HepG2 (cell line): ENCODE data around the gene ACOT8. TPM values are rescaled to one million over a fixed set of nuclear protein-coding genes. Genes with fewer than 3 reads are reported as not detected.

Experiments
- ATF7 ChIP-seq, 2 experiments: fragments of 450-650 bp in 1 of 2; sonication (generic) in 1 of 2; formaldehyde crosslinking in 1 of 2; IDR thresholded peaks; 2 replicates each; pipeline versions ENCODE4 v1.4.0 to v1.6.1; 2016 to 2020; ENCODE audit warnings: antibody characterized with exemption in 1 of 2, mild to moderate bottlenecking in 1 of 2, missing genetic modification reagents in 1 of 2
- ETV6 ChIP-seq: sonication (generic); formaldehyde crosslinking; conservative IDR thresholded peaks from 2 replicates; pipeline ENCODE4 v1.4.0; 2020; ENCODE audit warnings: missing genetic modification reagents
- FOXJ3 ChIP-seq: sonication (generic); formaldehyde crosslinking; IDR thresholded peaks from 2 replicates; pipeline ENCODE4 v1.4.0; 2020; ENCODE audit warnings: missing genetic modification reagents, mild to moderate bottlenecking, borderline replicate concordance
- FOXO1 ChIP-seq: sonication (generic); formaldehyde crosslinking; IDR thresholded peaks from 2 replicates; pipeline ENCODE4 v1.4.0; 2020; ENCODE audit warnings: missing genetic modification reagents
- GZF1 ChIP-seq: sonication (generic); formaldehyde crosslinking; IDR thresholded peaks from 2 replicates; pipeline ENCODE4 v1.5.1; 2020; ENCODE audit warnings: mild to moderate bottlenecking, missing genetic modification reagents
- HES4 ChIP-seq: sonication (generic); formaldehyde crosslinking; IDR thresholded peaks from 2 replicates; pipeline ENCODE4 v1.9.0; 2021; ENCODE audit warnings: mild to moderate bottlenecking, missing genetic modification reagents, borderline replicate concordance
- IRF2 ChIP-seq: IDR thresholded peaks from 2 replicates; pipeline ENCODE4 v1.6.1; 2018; ENCODE audit warnings: missing genetic modification reagents, missing compliant biosample characterization
- KDM5B ChIP-seq: sonication (generic); formaldehyde crosslinking; IDR thresholded peaks from 2 replicates; pipeline ENCODE4 v1.4.0; 2020; ENCODE audit warnings: missing genetic modification reagents, mild to moderate bottlenecking, borderline replicate concordance
- MATR3 ChIP-seq: sonication (generic); formaldehyde crosslinking; IDR thresholded peaks from 2 replicates; pipeline ENCODE4 v1.4.0; 2020; ENCODE audit warnings: missing genetic modification reagents
- PPARG ChIP-seq: conservative IDR thresholded peaks from 2 replicates; pipeline ENCODE4 v1.6.1; 2016; ENCODE audit warnings: missing biosample characterization, missing genetic modification reagents
- RARA ChIP-seq: IDR thresholded peaks from 2 replicates; pipeline ENCODE4 v1.6.1; 2016; ENCODE audit warnings: missing genetic modification reagents, missing compliant biosample characterization
- RFXAP ChIP-seq: sonication (generic); formaldehyde crosslinking; IDR thresholded peaks from 2 replicates; pipeline ENCODE4 v1.4.0; 2020; ENCODE audit warnings: missing genetic modification reagents, borderline replicate concordance
- SNAI1 ChIP-seq: sonication (generic); formaldehyde crosslinking; IDR thresholded peaks from 2 replicates; pipeline ENCODE4 v1.5.0; 2020; ENCODE audit warnings: mild to moderate bottlenecking, missing genetic modification reagents, borderline replicate concordance
- TBX2 ChIP-seq: sonication (generic); formaldehyde crosslinking; IDR thresholded peaks from 2 replicates; pipeline ENCODE4 v1.5.0; 2020; ENCODE audit warnings: missing genetic modification reagents, mild to moderate bottlenecking, borderline replicate concordance
- TGIF2 ChIP-seq: IDR thresholded peaks from 2 replicates; pipeline ENCODE4 v1.6.1; 2016; ENCODE audit warnings: control low read depth, missing compliant biosample characterization
- YY1 ChIP-seq: IDR thresholded peaks from 2 replicates; pipeline ENCODE4 v1.6.1; 2011; ENCODE audit warnings: low read length, low read depth, moderate library complexity, mild to moderate bottlenecking; ENCODE audit not compliant: insufficient read depth, insufficient replicate concordance
- ZBTB7B ChIP-seq: sonication (generic); formaldehyde crosslinking; IDR thresholded peaks from 2 replicates; pipeline ENCODE4 v1.4.0; 2020; ENCODE audit warnings: missing genetic modification reagents
- ZFP37 ChIP-seq: sonication (generic); formaldehyde crosslinking; IDR thresholded peaks from 2 replicates; pipeline ENCODE4 v1.4.0; 2020; ENCODE audit warnings: missing genetic modification reagents, borderline replicate concordance
- ZNF335 ChIP-seq: sonication (generic); formaldehyde crosslinking; IDR thresholded peaks from 2 replicates; pipeline ENCODE4 v1.4.0; 2020; ENCODE audit warnings: missing genetic modification reagents
- ZNF558 ChIP-seq: sonication (generic); formaldehyde crosslinking; IDR thresholded peaks from 2 replicates; pipeline ENCODE4 v1.9.0; 2022; ENCODE audit warnings: mild to moderate bottlenecking, missing genetic modification reagents, borderline replicate concordance
- polyA plus RNA-seq, 8 experiments: library from polyadenylated mRNA; depleted of rRNA in 3 of 8; stranded (reverse) in 7 of 8; unstranded in 1 of 8; fragments of >200 nt; fragmentation: Illumina TruSeq in 4 of 8; extraction: Trizol in 4 of 8; gene quantifications; 2 replicates each; pipeline versions ENCODE4 v1.2.1 to v1.2.3, GENCODE V29; 2011 to 2016; ENCODE audit warnings: low read depth in 4 of 8, missing spikeins in 1 of 8, mixed read lengths in 1 of 8; ENCODE audit not compliant: insufficient read depth in 1 of 8
- total RNA-seq, 5 experiments: library from RNA; depleted of rRNA; stranded (reverse); fragments of >200 nt; fragmentation: Illumina TruSeq; extraction: Trizol; gene quantifications; 2 replicates each; pipeline ENCODE4 v1.2.3, GENCODE V29; 2016; ENCODE audit warnings: low read depth in 1 of 5
- TF ChIP-seq, protein P1 (sequence below): sonication (generic); formaldehyde crosslinking; conservative IDR thresholded peaks from 2 replicates; pipeline ENCODE4 v1.4.0; 2020; ENCODE audit warnings: missing genetic modification reagents
- TF ChIP-seq, protein P2 (sequence below): IDR thresholded peaks from 2 replicates; pipeline ENCODE4 v1.6.1; 2012; ENCODE audit warnings: inconsistent platforms
- TF ChIP-seq, protein P3 (sequence below): sonication (generic); formaldehyde crosslinking; IDR thresholded peaks from 2 replicates; pipeline ENCODE4 v1.5.1; 2020; ENCODE audit warnings: missing genetic modification reagents, mild to moderate bottlenecking, borderline replicate concordance
- TF ChIP-seq, protein P4 (sequence below): sonication (generic); formaldehyde crosslinking; IDR thresholded peaks from 2 replicates; pipeline ENCODE4 v1.8.0; 2022; ENCODE audit warnings: missing genetic modification reagents, mild to moderate bottlenecking, borderline replicate concordance
- TF ChIP-seq, protein P5 (sequence below): sonication (generic); IDR thresholded peaks from 2 replicates; pipeline ENCODE4 v1.6.1; 2016; ENCODE audit warnings: low read depth, borderline replicate concordance

Gene ACOT8
- total and polyA plus RNA-seq, 2 of the 13 experiments (the other 11 are each of a cell fraction or from before 2014, with no cell fraction given): 31.4 to 45.5 TPM

DNA sequence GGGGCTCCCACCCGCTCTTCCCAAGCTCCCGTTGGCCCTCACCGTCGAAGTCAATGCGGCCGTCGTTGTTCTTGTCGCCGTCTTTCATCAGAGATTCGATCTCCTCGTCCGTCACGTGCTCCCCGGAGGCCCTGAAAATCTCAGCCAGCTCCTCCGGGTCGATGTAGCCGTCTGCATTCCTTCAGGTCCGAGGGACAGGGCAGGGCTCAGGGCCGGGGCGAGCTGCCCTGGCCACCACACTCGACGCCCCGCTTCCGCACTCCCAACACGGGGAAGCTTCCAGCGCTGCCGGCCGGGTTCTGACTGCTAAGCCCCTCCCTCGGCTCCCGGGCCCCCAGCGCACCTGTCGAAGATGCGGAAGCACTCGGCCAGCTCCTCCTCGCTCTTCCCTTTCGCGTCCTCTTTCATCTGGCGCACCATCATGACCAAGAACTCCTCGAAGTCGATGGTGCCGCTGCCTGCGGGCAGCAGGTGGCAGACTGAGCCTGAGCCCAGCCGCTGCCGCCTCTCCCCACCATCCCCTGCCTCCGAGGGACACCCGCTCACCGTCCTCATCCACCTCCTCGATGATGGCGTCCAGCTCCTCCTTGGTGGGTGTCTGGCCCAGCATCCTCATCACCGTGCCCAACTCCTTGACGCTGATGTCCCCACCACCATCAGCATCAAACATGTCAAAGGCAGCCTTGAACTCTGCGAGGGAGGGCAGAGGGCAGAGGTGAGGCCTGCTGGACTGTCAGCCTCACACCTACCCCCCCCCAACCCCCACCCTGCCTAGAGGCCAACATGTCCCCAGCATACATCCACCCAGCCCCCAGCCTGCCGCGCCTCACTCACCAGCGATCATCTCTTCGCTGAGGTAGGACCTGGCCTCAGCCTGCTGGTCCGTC lies 33.0 kb downstream of the ACOT8 start (continued):
- TF ChIP-seq FOXO1 (CRISPR knock-in tag): peak; percentile 57; the same call in 1 of the 2 replicates
- TF ChIP-seq, protein P1, sequence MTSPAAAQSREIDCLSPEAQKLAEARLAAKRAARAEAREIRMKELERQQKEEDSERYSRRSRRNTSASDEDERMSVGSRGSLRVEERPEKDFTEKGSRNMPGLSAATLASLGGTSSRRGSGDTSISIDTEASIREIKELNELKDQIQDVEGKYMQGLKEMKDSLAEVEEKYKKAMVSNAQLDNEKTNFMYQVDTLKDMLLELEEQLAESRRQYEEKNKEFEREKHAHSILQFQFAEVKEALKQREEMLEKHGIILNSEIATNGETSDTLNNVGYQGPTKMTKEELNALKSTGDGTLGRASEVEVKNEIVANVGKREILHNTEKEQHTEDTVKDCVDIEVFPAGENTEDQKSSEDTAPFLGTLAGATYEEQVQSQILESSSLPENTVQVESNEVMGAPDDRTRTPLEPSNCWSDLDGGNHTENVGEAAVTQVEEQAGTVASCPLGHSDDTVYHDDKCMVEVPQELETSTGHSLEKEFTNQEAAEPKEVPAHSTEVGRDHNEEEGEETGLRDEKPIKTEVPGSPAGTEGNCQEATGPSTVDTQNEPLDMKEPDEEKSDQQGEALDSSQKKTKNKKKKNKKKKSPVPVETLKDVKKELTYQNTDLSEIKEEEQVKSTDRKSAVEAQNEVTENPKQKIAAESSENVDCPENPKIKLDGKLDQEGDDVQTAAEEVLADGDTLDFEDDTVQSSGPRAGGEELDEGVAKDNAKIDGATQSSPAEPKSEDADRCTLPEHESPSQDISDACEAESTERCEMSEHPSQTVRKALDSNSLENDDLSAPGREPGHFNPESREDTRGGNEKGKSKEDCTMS: no peak
- TF ChIP-seq KDM5B (CRISPR knock-in tag): peak; percentile 81; the same call in 1 of the 2 replicates
- TF ChIP-seq IRF2 (CRISPR knock-in tag): peak; percentile 63
- no peak for TF ChIP-seq RFXAP (CRISPR knock-in tag)
- TF ChIP-seq YY1: peak; percentile 66
- no peak for TF ChIP-seq SNAI1
- no peak for TF ChIP-seq PPARG (CRISPR knock-in tag)
- TF ChIP-seq, protein P2, sequence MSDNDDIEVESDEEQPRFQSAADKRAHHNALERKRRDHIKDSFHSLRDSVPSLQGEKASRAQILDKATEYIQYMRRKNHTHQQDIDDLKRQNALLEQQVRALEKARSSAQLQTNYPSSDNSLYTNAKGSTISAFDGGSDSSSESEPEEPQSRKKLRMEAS: peak; percentile 49; the same call in 1 of the 2 replicates
- TF ChIP-seq ZNF558 (CRISPR knock-in tag): no peak
- TF ChIP-seq MATR3: no peak
- no peak for TF ChIP-seq ATF7 (IDR thresholded peaks at IDR 0.05)
- no peak for TF ChIP-seq ATF7 (CRISPR knock-in tag; IDR thresholded peaks at IDR 0.05)
- no peak for TF ChIP-seq GZF1 (CRISPR knock-in tag)
- TF ChIP-seq, protein P3, sequence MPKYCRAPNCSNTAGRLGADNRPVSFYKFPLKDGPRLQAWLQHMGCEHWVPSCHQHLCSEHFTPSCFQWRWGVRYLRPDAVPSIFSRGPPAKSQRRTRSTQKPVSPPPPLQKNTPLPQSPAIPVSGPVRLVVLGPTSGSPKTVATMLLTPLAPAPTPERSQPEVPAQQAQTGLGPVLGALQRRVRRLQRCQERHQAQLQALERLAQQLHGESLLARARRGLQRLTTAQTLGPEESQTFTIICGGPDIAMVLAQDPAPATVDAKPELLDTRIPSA (CRISPR knock-in tag): 0 out of 2 replicates have a peak, but pooled peaks have one; percentile 55
- TF ChIP-seq ZNF335 (CRISPR knock-in tag): no peak; the same call in 1 of the 2 replicates
- no peak for TF ChIP-seq ZFP37 (CRISPR knock-in tag)
- no peak for TF ChIP-seq FOXJ3
- TF ChIP-seq TGIF2 (CRISPR knock-in tag): no peak
- TF ChIP-seq, protein P4, sequence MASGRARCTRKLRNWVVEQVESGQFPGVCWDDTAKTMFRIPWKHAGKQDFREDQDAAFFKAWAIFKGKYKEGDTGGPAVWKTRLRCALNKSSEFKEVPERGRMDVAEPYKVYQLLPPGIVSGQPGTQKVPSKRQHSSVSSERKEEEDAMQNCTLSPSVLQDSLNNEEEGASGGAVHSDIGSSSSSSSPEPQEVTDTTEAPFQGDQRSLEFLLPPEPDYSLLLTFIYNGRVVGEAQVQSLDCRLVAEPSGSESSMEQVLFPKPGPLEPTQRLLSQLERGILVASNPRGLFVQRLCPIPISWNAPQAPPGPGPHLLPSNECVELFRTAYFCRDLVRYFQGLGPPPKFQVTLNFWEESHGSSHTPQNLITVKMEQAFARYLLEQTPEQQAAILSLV (CRISPR knock-in tag): 0 out of 2 replicates have a peak, but pooled peaks have one; percentile 78
- no peak for TF ChIP-seq ZBTB7B (CRISPR knock-in tag)
- no peak for TF ChIP-seq ETV6 (CRISPR knock-in tag)
- TF ChIP-seq RARA (CRISPR knock-in tag): peak; percentile 39
- TF ChIP-seq HES4: no peak
- TF ChIP-seq, protein P5, sequence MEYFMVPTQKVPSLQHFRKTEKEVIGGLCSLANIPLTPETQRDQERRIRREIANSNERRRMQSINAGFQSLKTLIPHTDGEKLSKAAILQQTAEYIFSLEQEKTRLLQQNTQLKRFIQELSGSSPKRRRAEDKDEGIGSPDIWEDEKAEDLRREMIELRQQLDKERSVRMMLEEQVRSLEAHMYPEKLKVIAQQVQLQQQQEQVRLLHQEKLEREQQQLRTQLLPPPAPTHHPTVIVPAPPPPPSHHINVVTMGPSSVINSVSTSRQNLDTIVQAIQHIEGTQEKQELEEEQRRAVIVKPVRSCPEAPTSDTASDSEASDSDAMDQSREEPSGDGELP: no peak
- no peak for TF ChIP-seq TBX2 (CRISPR knock-in tag)
